ENCODE data around the gene SRM.
"Not testable (repeated sequence)": the region's sequence is repeated elsewhere in the genome, so short reads cannot be mapped to it uniquely, and the experiment has no call there.

Gene SRM

DNA sequence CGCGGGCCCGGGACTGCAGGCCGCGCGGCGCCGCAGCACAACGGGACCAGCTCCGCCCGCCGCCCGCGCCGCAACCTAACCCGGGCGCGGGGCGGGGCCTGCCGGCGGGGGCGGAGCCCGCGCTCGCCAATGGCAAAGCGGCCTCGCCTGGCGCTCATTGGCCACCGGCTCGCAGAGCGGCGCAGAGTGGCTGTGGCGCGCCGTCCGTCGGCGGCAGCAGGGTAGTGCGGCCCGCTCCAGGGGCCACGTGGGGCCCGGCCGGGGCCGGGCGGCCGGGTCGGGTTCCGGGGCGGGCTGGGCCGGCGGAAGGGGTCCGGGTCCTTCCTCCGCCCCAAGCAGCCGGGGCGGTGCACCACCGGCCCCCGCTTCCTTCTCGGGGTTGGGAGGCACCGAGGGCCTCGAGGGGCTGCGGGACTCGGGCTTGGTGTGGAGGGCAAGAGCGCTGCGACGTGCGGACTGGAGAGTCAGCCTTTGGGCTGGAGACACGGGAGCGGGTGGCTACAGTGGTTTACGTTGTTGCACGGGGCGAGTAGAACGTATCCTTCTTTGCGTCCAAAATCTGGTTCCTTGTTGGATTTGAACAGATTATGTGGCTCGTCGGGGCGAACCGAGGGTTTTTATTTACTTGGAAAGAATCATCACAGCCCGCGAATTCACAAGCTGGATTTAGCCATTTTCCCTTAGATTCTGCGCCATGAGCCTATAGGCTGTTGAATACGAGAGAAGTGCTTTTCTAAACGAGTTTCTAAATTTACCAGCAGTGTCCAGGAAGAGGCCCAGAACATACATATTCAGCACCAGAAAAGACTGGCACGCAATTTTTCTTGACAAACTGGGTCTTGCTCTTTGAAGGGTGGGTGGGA is at the start of gene SRM:
Gene SRM, minus strand, starts transcription at position 51 of the 863 bp plus-strand sequence. CDS start 75 bp downstream, outside the sequence.
- peak; percentile 81 for DNase-seq

GRCh38 chr1:11109047-11109760 is 49.4 kb upstream of the SRM start:
- no peak for DNase-seq

- no peak for DNase-seq
Observed at GRCh38 chr1:11107599-11107998, 47.8 kb upstream of the SRM start.

GRCh38 chr1:11105586-11105985 is 45.8 kb upstream of the SRM start:
- no peak for DNase-seq

- DNase-seq: no peak
Observed at GRCh38 chr1:11101347-11101746, 41.5 kb upstream of the SRM start.

GRCh38 chr1:11100806-11101205 is 41.0 kb upstream of the SRM start:
- DNase-seq: not testable (repeated sequence)

GRCh38 chr1:11100149-11100493 is 40.3 kb upstream of the SRM start:
- DNase-seq: no peak

DNA sequence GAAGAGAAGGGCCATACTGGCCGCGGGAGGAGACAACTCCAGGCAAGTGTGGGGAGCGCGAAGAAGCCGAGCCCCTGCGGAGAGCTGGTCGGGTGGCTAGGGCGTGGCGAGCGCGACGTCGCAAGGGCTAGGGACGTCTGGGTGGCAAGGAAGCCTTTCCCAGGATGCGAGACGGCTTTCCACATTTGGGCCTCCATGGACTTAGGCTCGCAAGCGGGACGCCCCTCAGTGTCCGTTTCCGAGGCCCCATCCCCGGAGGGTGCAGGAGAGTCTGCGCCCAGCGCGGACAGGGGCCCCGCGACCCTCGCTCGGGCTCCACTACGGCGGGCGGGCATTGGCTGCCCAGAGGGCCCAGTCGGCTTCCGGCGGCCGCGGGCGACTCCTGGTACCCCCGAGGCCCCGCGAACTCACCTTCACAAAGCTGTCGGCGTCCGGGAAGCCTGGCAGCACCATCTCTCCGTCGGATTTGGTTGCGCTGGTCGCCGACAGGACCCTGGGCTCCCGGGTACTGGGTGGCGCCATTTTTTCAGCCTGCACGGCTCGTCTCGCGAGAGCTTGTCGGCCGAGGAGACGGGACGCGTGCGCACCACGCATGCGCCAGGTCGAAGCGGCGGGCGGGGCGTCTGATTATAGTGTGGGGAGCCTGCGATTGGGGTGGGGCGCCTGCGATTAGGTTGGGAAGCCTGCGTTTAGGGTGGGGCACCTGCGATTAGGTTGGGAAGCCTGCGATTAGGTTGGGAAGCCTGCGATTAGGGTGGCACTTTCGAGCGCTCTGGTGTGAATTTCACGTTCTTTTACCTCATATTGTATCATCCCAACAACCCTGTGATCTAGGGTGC is 39.7 kb upstream of the SRM start, which contains the start of gene EXOSC10:
Gene EXOSC10, minus strand, starts transcription at position 560 of the 839 bp plus-strand sequence. Its CDS starts 38 bp downstream, at position 522.
- peak; percentile 96 for DNase-seq

DNA sequence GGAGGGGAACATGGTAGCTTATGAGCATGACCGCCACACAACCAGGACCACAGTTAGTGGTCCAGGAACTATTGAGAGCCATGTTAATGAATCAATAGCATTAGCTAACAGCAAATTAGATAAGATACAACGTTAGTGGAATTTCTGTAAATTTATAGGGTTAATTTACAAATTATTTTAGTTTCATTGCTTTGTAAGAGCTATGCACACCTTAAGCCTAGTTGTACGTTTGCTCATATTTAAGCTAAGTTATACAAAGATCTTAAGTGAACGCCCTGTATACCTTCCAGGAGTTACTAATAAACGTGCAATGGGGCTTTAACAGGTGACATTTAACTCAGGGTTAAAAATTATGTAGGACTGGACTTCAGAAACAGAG is 39.1 kb upstream of the SRM start:
- no peak for DNase-seq

DNA sequence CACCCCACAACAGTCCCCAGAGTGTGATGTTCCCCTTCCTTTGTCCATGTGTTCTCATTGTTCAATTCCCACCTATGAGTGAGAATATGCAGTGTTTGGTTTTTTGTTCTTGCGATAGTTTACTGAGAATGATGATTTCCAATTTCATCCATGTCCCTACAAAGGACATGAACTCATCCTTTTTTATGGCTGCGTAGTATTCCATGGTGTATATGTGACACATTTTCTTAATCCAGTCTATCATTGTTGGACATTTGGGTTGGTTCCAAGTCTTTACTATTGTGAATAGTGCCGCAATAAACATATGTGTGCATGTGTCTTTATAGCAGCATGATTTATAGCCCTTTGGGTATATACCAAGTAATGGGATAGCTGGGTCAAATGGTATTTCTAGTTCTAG is 24.0 kb upstream of the SRM start:
- DNase-seq: not testable (repeated sequence)

- DNase-seq: no peak
Observed at GRCh38 chr1:11080931-11081330, 21.1 kb upstream of the SRM start.

DNA sequence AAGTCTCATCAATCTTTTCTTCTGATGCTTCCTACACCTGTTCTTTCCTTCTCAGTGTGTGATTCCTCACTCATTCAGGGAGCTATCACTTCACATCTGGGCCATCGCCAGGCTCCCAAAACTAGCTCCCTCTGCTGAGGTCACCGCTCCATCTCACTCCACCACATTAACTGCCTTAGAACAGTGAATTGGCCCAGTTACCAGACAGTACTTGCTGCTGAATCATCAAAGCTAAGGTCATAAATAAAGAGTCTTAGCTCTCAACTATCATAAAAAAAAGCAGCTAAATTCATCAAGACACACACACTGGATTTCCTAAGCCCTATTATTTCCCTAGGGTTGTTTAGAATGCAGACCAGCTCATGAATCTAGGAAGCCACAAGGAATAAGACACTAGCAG is 18.8 kb upstream of the SRM start:
- DNase-seq: no peak

DNA sequence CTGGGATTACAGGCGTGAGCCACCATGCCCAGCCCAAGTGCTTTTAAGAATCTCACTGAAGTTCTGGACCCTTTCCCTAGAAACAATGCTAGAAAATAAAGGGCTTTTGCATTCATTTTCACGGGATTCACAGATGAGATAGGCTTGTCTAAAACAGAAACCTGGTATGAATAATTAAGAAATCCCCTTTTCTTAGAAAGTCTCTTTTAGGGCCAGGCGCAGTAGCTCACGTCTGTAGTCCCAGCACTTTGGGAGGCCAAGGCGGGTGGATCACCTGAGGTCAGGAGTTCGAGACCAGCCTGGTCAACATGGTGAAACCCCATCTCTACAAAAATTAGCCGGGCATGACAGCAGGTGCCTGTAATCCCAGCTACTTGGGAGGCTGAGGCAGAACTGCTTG is 13.6 kb upstream of the SRM start:
- not testable (repeated sequence) for DNase-seq

- no peak for DNase-seq
Observed at GRCh38 chr1:11072216-11072917, 12.5 kb upstream of the SRM start.

- DNase-seq: no peak
Observed at GRCh38 chr1:11071463-11072215, 11.8 kb upstream of the SRM start.

DNA sequence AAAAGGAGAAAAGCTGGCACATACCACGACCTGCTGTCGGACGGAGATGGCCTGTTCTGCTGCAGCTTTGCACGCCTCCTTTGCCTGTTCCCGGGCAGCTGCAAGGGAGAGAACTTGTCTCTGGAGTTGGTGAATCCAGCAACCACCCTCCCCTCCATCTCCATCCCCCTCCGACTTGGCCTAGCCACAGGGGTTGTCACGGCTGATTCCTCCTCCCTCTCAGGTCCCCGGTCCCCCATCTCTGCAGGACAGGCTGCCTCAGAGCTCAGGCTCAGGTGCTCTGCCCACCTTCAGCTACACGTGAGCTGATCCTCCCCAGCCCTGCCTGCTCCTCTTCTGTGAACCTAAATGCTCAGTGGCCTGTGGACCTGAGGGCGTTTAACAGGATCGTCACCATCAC is 11.1 kb upstream of the SRM start:
- DNase-seq: no peak

DNA sequence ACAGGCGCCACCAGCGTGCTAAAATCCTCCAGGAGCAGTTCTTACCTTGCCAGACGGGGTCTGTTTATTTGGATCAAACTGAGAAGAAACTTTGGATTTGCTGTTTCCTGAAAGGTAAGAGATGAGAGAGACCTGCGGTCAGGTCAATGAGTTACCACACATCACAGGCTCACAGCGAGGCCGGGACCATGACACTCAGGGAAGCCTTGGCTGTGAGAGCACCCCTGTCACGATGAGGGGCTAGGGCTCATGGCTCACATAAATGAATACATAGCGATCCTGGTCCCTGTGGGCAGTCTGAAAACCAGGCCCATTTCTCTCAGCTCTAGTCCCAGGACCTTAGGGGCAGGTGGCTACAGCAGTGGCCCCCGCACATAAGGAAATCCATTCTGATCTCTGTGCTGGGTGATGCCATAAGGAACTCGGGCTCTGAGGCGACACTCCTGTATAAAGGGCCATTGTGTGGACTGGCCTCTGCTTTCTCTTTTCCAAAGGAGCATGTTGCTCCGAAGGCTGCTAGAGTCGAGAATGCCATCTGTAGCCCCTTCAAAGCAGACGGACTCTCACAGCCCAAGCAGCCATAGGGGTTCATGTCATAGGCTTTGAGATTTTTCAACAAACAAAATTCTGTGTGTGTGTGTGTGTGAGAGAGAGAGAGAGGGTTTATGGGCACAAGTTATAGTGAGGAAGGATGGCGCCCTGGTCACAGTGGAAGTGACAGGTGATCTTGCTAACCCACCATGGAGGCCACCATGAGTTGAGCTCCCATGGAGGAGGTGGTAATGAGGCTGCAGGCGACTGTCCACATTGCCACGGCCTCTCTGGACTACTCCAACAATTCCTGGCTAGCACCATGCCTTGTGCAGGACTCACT is 9.0 kb upstream of the SRM start:
- no peak for DNase-seq

DNA sequence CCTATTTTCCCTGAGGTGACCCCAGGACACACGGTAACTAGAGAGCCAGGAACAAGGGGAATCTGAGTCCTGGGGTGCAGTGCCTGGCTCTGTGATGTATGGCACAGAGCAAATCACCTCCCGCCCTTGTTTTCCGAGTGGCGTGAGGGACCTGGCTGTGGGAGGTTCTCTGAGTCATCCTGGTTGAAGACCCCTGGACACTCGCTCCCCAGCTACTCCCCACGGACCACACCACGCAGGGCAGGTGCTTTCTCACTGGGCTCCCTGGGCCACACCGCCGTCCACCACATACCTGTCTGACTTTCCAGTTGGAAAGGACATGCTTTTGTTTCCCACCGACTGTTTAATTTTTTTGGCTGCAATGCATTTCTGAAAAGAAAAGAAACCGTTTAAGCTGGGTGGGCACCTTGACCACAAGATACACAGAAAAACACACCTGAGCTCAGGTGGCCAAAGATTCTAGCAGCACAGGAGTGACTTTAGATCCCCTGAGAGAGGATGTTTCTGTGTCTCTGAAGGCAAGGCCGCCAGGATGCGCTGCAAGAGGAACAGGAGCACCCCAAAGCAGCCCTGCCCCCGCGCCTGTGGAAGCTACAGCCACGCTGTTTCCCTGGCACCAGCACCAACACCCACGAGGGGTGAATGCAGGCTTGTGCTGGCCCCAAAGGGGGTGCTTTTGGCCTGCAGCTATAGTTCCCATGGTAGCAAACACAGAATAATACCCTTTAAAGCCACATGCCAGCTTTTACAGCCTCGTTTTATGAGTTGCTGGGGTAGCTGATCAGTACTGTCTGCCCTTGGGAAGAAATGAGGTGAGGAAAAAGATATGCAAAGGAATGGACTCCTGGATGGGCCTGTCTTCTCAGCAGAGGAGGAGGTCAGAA is 8.1 kb upstream of the SRM start:
- DNase-seq: no peak

DNA sequence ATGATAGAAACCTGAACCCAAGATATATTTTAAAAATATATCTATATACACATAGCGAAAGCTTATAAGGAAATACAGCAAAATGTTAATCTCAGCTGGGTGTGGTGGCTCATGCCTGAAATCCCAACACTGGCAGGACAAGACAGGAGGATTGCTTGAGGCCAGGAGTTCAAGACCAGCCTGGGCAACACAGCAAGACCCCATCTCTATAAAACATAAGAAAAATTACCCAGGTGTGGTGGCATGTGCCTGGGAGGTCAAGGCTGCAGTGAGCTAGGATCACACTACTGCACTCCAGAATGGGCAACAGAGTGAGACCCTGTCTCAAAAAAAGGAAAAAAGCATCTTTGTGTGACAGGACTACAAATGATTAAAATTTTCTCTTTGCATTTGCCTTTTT is 6.0 kb upstream of the SRM start:
- DNase-seq: no peak

DNA sequence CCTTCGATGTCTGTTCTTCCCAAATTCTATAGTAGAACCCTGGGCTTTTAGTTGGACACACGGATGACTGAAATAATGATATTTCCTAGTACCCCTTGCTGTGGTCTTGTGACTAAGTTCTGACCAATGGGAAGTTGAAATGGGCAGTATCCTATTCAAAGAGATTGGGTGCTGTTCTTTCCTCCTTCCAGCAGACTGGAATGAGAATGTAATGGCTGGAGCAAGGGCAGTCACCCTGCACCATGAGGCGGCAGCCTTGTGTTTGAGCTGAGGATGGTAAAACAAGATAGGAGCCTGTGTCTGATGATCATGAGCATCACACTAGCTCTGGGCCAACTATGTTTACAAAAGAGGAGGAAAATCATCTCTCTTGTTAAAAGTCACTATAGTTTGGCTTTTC is 5.1 kb upstream of the SRM start:
- DNase-seq: no peak

Data from retina (tissue), 1 donor.